Measurements from ENCODE around the gene SINHCAF. TPM values are rescaled to one million over a fixed set of nuclear protein-coding genes. Genes with fewer than 3 reads are reported as not detected.

The SINHCAF gene
- total and polyA plus RNA-seq, 8 donors: 9.0 to 43.1 (median 21.2) TPM

- Histone ChIP-seq H3K27me3 (no peaks in the 10 kb centered on the region), H3K27ac (no peak overlapping the region), H3K4me1 (peaks cover 0 to 17% (median 0%) of the 10 kb centered on the region in 3 donors), H3K36me3 (no peaks in the 10 kb centered on the region), H3K9me3 (no peaks in the 10 kb centered on the region), H3K4me3 (no peak overlapping the region)
- WGBS, 2 donors: 74 to 77% methylated on average over 3 of the region's 3 CpGs
- ATAC-seq (peak in 1 of 4 donors; percentile 18), FAIRE-seq (no peak), DNase-seq (no peak)
- intact Hi-C loops (cut with DNase I): no loop called here
- no peak for TF ChIP-seq CTCF (IDR thresholded peaks at IDR 0.05)
Observed at GRCh38 chr12:31315044-31315715, 10.8 kb downstream of the SINHCAF start.

- intact Hi-C loops (cut with DNase I): no loop called here
- FAIRE-seq: no peak
Observed at GRCh38 chr12:31312431-31312830, 13.5 kb downstream of the SINHCAF start.

GRCh38 chr12:31311634-31312258 lies 14.2 kb downstream of the SINHCAF start:
- H3K27ac ChIP-seq: no peak overlapping the region
- intact Hi-C loops (cut with DNase I): no loop called here
- no peak overlapping the region for H3K4me3 ChIP-seq
- H3K9me3 ChIP-seq: no peaks in the 10 kb centered on the region
- H3K4me1 ChIP-seq: peaks cover 0 to 6% (median 0%) of the 10 kb centered on the region in 3 donors
- DNase-seq: no peak
- TF ChIP-seq CTCF (IDR thresholded peaks at IDR 0.05): no peak
- no peaks in the 10 kb centered on the region for H3K36me3 ChIP-seq
- no peak for FAIRE-seq
- no peaks in the 10 kb centered on the region for H3K27me3 ChIP-seq
- ATAC-seq: no peak
- 91 to 97% methylated on average over 2 of the region's 2 CpGs for WGBS, 2 donors

More at GRCh38 chr12:31312431-31312830, 13.5 kb downstream of the SINHCAF start:
- ATAC-seq: no peak
- Histone ChIP-seq H3K4me1 (peaks cover 0 to 9% (median 0%) of the 10 kb centered on the region in 3 donors), H3K27me3 (no peaks in the 10 kb centered on the region), H3K9me3 (no peaks in the 10 kb centered on the region), H3K27ac (no peak overlapping the region), H3K4me3 (no peak overlapping the region), H3K36me3 (no peaks in the 10 kb centered on the region)
- DNase-seq: no peak
- 96 to 100% methylated on average over 1 of the region's 1 CpG for WGBS, 2 donors
- no peak for TF ChIP-seq CTCF (IDR thresholded peaks at IDR 0.05)

GRCh38 chr12:31310488-31310887 lies 15.5 kb downstream of the SINHCAF start:
- WGBS, 2 donors: 73 to 77% methylated on average over 2 of the region's 2 CpGs
- no peak for FAIRE-seq
- H3K4me1 ChIP-seq: no peaks in the 10 kb centered on the region
- no peak overlapping the region for H3K27ac ChIP-seq
- no peak for ATAC-seq
- DNase-seq: no peak
- no peaks in the 10 kb centered on the region for H3K36me3 ChIP-seq
- H3K9me3 ChIP-seq: no peaks in the 10 kb centered on the region
- intact Hi-C loops (cut with DNase I): no loop called here
- H3K4me3 ChIP-seq: no peak overlapping the region
- no peaks in the 10 kb centered on the region for H3K27me3 ChIP-seq
- TF ChIP-seq CTCF (IDR thresholded peaks at IDR 0.05): no peak

GRCh38 chr12:31309279-31309678 lies 16.7 kb downstream of the SINHCAF start:
- H3K4me1 ChIP-seq: no peaks in the 10 kb centered on the region
- H3K36me3 ChIP-seq: no peaks in the 10 kb centered on the region
- no peaks in the 10 kb centered on the region for H3K9me3 ChIP-seq
- no peak overlapping the region for H3K4me3 ChIP-seq
- intact Hi-C loops (cut with DNase I): no loop called here
- FAIRE-seq (no peak), DNase-seq (no peak), ATAC-seq (no peak)
- H3K27me3 ChIP-seq: no peaks in the 10 kb centered on the region
- no peak for TF ChIP-seq CTCF (IDR thresholded peaks at IDR 0.05)
- 89 to 91% methylated on average over 1 of the region's 1 CpG for WGBS, 2 donors
- H3K27ac ChIP-seq: no peak overlapping the region
